Umbilical cord (tissue), 2 donors: ENCODE data around the gene GNGT2. TPM values are rescaled to one million over a fixed set of nuclear protein-coding genes. Genes with fewer than 3 reads are reported as not detected.

Source experiments
- DNase-seq: peaks from one replicate; pipeline ENCODE4 v3.0.0-alpha.2; 2015; ENCODE audit warnings: low spot score
- total RNA-seq: library from RNA; depleted of rRNA; stranded (reverse); fragments of >200 nt; gene quantifications from one replicate; pipeline ENCODE4 v1.2.3, GENCODE V29; 2014; ENCODE audit warnings: low replicate concordance; ENCODE audit not compliant: insufficient read depth

GNGT2 gene
- not detected for total RNA-seq

DNA sequence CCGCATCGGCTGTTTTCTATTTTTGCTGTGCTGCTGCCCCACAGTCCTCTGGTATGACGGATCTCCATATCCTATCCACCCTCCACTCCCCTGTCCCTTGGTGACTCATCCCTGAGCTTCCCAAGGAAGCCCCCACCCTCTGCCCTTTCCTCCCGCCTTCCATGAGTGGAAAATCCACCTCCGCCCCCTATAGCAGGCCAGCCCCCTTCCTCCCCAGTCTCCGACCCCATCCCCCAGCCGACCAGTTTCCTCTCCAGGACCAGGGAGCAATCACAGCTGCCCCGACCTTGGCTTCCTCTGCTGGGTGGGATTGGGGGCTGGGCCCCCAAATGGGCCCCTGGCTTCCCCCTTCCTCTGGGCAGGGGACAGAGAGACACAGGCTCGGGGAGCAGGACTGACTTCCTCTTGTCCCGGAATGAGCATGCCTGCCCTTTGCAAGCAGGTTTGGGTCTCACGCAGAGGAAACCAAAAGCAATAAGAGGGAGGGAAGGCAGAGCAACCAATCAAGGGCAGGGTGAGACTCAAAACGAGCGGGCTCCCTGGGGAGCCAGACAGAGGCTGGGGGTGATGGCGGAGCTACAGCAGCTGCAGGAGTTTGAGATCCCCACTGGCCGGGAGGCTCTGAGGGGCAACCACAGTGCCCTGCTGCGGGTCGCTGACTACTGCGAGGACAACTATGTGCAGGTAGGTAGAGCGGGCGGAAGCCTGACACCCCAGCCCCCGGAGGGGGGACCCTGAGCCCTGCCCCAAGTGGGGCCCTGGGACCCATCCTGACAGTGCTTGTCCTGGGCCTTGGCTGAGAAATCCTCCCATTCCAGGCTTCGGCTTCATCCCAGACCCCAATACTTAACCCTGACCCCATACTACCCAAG lies at the start of gene GNGT2, which contains the start of gene ABI3:
Gene GNGT2 (minus strand): TSS at position 417 of the 872 bp plus-strand sequence. CDS start 3,152 bp downstream, outside the sequence.
Gene ABI3 (plus strand): TSS at position 550 of the 872 bp plus-strand sequence. CDS start 18 bp downstream, at position 568.
- peak; percentile 58 for DNase-seq

DNA sequence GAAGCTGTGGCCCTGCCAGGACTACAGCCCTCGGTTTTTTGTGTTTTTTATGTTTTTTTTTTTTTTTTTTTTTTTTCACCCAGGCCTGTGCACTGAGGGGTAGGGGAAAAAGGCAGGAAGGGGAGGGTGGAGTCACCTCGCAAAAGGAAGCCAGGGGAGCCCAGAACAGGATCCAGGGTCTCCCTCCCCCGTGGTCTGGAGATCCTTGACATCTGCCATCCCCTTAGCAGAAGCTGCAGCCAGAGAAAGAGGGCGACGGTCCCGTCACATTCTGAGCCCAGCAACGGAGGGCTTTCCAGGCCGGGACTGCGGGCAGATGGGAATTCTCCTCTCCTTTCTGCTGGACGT lies 49.3 kb upstream of the GNGT2 start:
- DNase-seq: no peak

GRCh38 chr17:49258394-49258793 lies 48.0 kb upstream of the GNGT2 start:
- DNase-seq: no peak

DNA sequence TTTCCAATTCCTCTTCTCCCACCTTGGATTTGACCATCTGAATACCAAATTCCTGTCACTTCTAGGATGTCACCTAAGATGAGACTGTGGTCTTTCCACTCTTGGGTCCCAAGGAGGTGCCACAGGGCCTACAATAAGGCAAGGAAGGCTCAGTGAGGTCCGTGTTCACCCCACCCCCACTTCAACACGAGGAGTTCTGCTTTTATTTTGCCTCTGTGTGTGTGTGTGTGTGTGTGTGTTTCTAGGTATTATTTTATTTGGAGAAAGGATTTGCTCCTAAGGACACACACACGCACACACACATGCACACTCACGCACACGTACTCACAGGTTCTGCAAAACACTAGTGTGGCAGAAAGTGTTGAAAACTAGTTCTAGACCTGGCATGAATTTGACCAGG lies 44.8 kb upstream of the GNGT2 start:
- no peak for DNase-seq

GRCh38 chr17:49254066-49254465 lies 43.7 kb upstream of the GNGT2 start:
- no peak for DNase-seq

DNA sequence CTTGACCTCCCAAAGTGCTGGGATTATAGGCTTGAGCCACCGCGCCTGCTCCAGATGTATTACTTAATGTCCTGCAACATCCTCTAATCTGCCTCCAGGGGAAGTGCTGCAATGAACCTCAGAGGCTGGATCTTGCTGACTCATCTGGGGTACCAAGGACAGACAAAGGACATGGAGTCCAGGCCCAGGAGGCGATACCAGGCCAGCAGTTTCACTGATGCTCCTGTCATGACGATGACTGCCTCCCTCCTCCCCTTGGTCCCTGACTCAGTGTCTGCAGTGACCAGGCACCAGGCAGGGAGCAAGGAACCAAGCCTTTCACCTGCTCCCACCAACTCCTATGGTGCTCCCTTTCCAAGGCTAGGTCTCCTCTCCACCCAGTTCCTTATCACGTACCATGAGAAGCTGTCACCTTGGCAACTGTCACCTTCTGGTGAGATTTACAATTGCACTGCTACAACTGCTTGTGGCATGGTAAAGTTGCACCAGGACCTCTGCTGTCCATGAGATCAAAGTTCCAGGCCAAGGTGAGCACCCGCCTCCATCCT lies 41.8 kb upstream of the GNGT2 start:
- no peak for DNase-seq

- DNase-seq: no peak
Measured at GRCh38 chr17:49249890-49250522, 39.6 kb upstream of the GNGT2 start.

DNA sequence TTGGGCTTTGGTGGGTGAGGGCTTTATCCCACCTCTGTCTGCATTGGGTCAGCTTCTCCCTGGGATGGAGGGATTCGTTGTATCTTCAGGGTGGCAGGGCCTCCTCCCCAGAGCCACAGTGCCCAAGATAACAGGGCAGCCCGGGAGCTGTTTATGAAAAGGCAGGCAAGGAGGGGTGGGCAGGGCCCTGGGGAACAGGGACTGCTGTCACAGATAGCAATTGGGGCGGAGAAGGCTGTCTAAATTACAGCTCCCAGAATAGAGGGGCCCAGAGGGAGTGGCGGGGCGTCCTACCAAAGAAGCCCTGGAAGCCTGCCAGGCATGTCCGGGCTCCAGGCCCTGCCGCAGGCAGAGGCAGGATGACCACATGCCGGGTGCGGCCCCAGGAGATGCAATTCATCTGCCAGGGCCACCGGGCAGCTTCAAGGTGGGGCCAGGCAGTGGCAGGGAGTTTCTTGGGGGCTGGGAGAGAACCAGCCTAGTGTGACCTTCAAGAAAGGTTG lies 39.0 kb upstream of the GNGT2 start:
- peak; percentile 81 for DNase-seq

GRCh38 chr17:49247944-49248343 lies 37.6 kb upstream of the GNGT2 start:
- DNase-seq: no peak

- no peak for DNase-seq
Measured at GRCh38 chr17:49244839-49245238, 34.5 kb upstream of the GNGT2 start.

- no peak for DNase-seq
Measured at GRCh38 chr17:49242813-49243212, 32.4 kb upstream of the GNGT2 start.

- DNase-seq: no peak
Measured at GRCh38 chr17:49241692-49242397, 31.5 kb upstream of the GNGT2 start.

DNA sequence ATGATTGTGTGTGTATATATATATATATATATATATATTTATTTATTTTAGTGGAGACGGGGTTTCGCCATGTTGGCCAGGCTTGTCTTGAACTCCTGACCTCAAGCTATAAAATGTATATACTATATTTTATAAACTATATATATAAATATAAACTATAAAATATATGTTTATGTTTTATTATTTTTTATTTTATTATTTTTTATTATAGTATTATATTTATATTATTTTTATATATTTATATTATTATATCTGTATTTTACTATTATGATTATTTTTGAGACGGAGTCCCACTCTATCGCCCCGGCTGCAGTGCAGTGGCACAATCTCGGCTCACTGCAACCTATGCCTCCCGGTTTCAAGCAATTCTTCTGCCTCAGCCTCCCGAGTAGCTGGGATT lies 30.7 kb upstream of the GNGT2 start:
- no peak for DNase-seq

GRCh38 chr17:49240619-49241018 lies 30.2 kb upstream of the GNGT2 start:
- no peak for DNase-seq

DNA sequence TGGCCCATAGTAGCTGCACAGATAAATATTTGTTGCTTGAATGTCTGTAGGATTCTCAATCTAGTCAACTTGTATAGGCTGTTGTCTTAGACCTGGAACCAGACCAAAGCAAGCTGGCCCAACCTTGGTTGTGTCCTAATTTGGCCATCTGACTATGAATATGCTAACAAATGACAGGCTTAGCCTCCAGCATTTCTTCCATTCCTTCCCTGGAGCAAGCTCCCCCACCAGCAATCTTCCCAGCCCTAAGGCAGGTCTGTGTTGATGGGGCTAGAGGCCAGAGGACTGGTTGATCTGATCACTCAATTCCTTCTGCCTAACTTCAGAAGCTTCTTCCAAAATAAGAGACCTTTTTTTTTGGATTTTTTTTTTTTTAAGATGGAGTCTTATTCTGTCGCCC lies 29.6 kb upstream of the GNGT2 start:
- no peak for DNase-seq

- DNase-seq: no peak
Measured at GRCh38 chr17:49235896-49236295, 25.5 kb upstream of the GNGT2 start.

DNA sequence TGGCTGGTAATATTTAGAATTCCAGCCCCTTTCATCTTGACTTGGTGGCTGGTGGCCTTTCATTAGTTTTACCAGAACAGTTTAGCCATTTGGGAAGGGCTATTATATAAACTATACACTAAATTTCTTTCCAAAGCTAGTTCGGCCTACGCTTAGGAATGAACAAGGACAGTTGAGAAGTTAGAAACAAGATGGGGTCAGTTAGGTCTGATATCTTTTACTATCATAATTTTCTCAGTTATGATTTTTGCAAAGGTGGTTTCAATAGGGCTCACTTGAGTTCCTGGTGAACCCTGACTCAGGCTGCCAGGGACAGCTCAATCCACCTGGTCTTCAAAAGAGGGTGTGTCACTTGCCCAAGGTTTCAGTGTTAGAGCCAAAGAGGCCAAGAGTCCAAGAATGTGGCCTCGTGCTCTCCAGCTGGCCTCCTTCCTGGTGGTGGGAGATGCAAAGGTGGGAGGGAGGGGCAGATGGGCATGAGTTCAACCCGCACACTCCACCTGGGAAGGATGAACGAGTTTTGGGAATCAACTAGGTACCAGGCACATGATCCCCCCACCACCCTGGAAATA lies 24.2 kb upstream of the GNGT2 start:
- no peak for DNase-seq

DNA sequence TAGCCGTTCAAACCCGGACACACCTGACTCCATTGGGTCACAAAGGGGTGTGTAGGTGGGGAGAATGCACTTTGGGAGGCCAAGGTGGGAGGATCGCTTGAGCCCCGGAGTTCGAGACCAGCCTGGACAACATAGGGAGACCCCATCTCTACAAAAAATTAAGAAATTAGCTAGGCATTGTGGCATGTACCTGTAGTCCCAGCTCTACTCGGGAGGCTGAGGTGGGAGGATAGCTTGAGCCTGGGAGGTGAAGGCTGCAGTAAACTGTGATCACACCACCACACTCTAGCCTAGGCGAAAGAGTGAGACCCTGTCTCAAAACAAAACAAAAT lies 21.2 kb upstream of the GNGT2 start:
- DNase-seq: no peak

GRCh38 chr17:49230636-49231562 lies 20.5 kb upstream of the GNGT2 start, which contains the start of gene PHOSPHO1:
Gene PHOSPHO1, minus strand, starts transcription at chr17:49230787. Its CDS starts 4,096 bp downstream, at chr17:49226691.
- DNase-seq: peak; percentile 83
